ENCODE measurements around the gene VSIG10L2.

The VSIG10L2 gene

GRCh38 chr11:125992893-125993292 lies 47.0 kb downstream of the VSIG10L2 start:
- Histone ChIP-seq H3F3A (ENCODE audit: insufficient read depth) (no peaks in the 10 kb centered on the region), H3K36me3 (ENCODE audit: low read length) (no peaks in the 10 kb centered on the region), H3K9me3 (ENCODE audit: insufficient read depth, low read length) (no peaks in the 10 kb centered on the region), H3K27me3 (ENCODE audit: low read length) (no peaks in the 10 kb centered on the region), H3K9ac (ENCODE audit: low read length) (no peak overlapping the region), H4K20me1 (ENCODE audit: low read depth, low read length) (no peaks in the 10 kb centered on the region), H3K4me3 (ENCODE audit: insufficient read depth, low read length, poor library complexity, severe bottlenecking) (no peak overlapping the region), H3K4me2 (ENCODE audit: low read depth, low read length, poor library complexity, severe bottlenecking) (no peak overlapping the region), H3K27ac (ENCODE audit: low read depth, low read length) (no peak overlapping the region), H3K9me2 (replicated peaks; ENCODE audit: insufficient read depth, low read length) (no peaks in the 10 kb centered on the region), H3K79me2 (ENCODE audit: insufficient read depth, low read length) (no peaks in the 10 kb centered on the region), H2AFZ (ENCODE audit: low read depth, low read length, severe bottlenecking) (no peak overlapping the region)
- TF ChIP-seq CTCF (IDR thresholded peaks at IDR 0.05; ENCODE audit: insufficient read depth, low read length, poor library complexity, severe bottlenecking) = no peak
- TF ChIP-seq EZH2phosphoT487 (conservative IDR thresholded peaks at IDR 0.05; ENCODE audit: low read length) = no peak

DNA sequence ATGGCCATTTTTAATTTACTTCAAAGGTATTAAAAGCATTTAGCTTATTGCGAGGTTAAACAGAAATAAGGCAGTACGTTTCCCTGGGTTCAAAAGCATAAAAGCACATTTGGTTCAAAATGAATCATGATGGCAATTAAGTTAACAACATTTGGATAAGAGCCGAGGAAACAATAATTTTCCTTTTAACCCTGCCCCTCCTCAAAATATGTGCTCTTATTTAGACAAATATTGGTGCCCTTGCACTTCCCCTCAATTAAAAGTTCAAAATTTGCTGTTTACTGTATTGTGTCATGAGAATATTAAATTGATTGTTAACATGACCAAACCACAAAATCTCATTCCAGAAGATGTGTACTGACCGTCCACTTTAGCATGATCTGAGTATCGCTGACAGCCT lies 48.7 kb downstream of the VSIG10L2 start:
- Histone ChIP-seq H3K9me3 (ENCODE audit: insufficient read depth, low read length) (no peaks in the 10 kb centered on the region), H3K4me3 (ENCODE audit: insufficient read depth, low read length, poor library complexity, severe bottlenecking) (no peak overlapping the region), H4K20me1 (ENCODE audit: low read depth, low read length) (no peaks in the 10 kb centered on the region), H3K9me2 (replicated peaks; ENCODE audit: insufficient read depth, low read length) (no peaks in the 10 kb centered on the region), H3K27me3 (ENCODE audit: low read length) (no peaks in the 10 kb centered on the region), H2AFZ (ENCODE audit: low read depth, low read length, severe bottlenecking) (no peak overlapping the region), H3K36me3 (ENCODE audit: low read length) (no peaks in the 10 kb centered on the region), H3K9ac (ENCODE audit: low read length) (no peak overlapping the region), H3K4me2 (ENCODE audit: low read depth, low read length, poor library complexity, severe bottlenecking) (no peak overlapping the region), H3F3A (ENCODE audit: insufficient read depth) (no peaks in the 10 kb centered on the region), H3K27ac (ENCODE audit: low read depth, low read length) (no peak overlapping the region), H3K79me2 (ENCODE audit: insufficient read depth, low read length) (no peaks in the 10 kb centered on the region)
- no peak for TF ChIP-seq CTCF (IDR thresholded peaks at IDR 0.05; ENCODE audit: insufficient read depth, low read length, poor library complexity, severe bottlenecking)
- TF ChIP-seq EZH2phosphoT487 (conservative IDR thresholded peaks at IDR 0.05; ENCODE audit: low read length) = no peak

GRCh38 chr11:125995313-125995712 lies 49.5 kb downstream of the VSIG10L2 start:
- Histone ChIP-seq H3K4me2 (ENCODE audit: low read depth, low read length, poor library complexity, severe bottlenecking) (no peak overlapping the region), H3K27ac (ENCODE audit: low read depth, low read length) (no peak overlapping the region), H3F3A (ENCODE audit: insufficient read depth) (no peaks in the 10 kb centered on the region), H3K27me3 (ENCODE audit: low read length) (no peaks in the 10 kb centered on the region), H3K4me3 (ENCODE audit: insufficient read depth, low read length, poor library complexity, severe bottlenecking) (no peak overlapping the region), H4K20me1 (ENCODE audit: low read depth, low read length) (no peaks in the 10 kb centered on the region), H3K79me2 (ENCODE audit: insufficient read depth, low read length) (no peaks in the 10 kb centered on the region), H3K36me3 (ENCODE audit: low read length) (no peaks in the 10 kb centered on the region), H3K9ac (ENCODE audit: low read length) (no peak overlapping the region), H3K9me2 (replicated peaks; ENCODE audit: insufficient read depth, low read length) (no peaks in the 10 kb centered on the region), H3K9me3 (ENCODE audit: insufficient read depth, low read length) (no peaks in the 10 kb centered on the region), H2AFZ (ENCODE audit: low read depth, low read length, severe bottlenecking) (no peak overlapping the region)
- no peak for TF ChIP-seq CTCF (IDR thresholded peaks at IDR 0.05; ENCODE audit: insufficient read depth, low read length, poor library complexity, severe bottlenecking)
- TF ChIP-seq EZH2phosphoT487 (conservative IDR thresholded peaks at IDR 0.05; ENCODE audit: low read length) = no peak
